Ascending aorta (tissue), 2 donors: ENCODE data around the gene MYL6B. TPM values are rescaled to one million over a fixed set of nuclear protein-coding genes. Genes with fewer than 3 reads are reported as not detected.

Experiments used
- DNase-seq, 2 donors: peaks; one replicate each; pipeline ENCODE4 v3.0.0-alpha.2; 2019; ENCODE audit warnings: low spot score in 2 of 2
- H3K27ac ChIP-seq, 2 donors: fragments of 200-600 bp; sonication (generic); one replicate each; pipeline ENCODE4 v1.5.1; 2016 to 2017; ENCODE audit warnings: mild to moderate bottlenecking in 1 of 2
- H3K27me3 ChIP-seq: fragments of 200-600 bp; sonication (generic); one replicate; pipeline ENCODE4 v1.5.1; 2017
- H3K36me3 ChIP-seq, 2 donors: fragments of 200-600 bp; sonication (generic); one replicate each; pipeline ENCODE4 v1.5.1; 2016
- H3K4me1 ChIP-seq, 2 donors: fragments of 200-600 bp; sonication (generic); one replicate each; pipeline ENCODE4 v1.5.1; 2016 to 2017; ENCODE audit warnings: mild to moderate bottlenecking in 1 of 2
- H3K4me3 ChIP-seq, 2 donors: fragments of 200-600 bp; sonication (generic); one replicate each; pipeline ENCODE4 v1.5.1; 2016 to 2017; ENCODE audit warnings: mild to moderate bottlenecking in 1 of 2
- H3K9me3 ChIP-seq, 2 donors: fragments of 200-600 bp; sonication (generic); one replicate each; pipeline ENCODE4 v1.5.1; 2016
- CTCF ChIP-seq, 3 experiments: fragments of 200-600 bp in 2 of 3; fragments of 450-650 bp in 1 of 3; sonication (generic) in 2 of 3; IDR thresholded peaks; one replicate each; pipeline ENCODE4 v1.5.1; 2016 to 2019; ENCODE audit warnings: antibody characterized with exemption in 3 of 3, mild to moderate bottlenecking in 1 of 3, moderate library complexity in 1 of 3
- intact Hi-C: fragments of 100-400 bp; cut with DNase I; formaldehyde crosslinking; loops from one replicate; pipeline ENCODE4 v1.15.1; 2023
- total RNA-seq: library from RNA; depleted of rRNA; stranded (reverse); fragments of >200 nt; gene quantifications from one replicate; pipeline ENCODE4 v1.1.0, GENCODE V29; 2016

The MYL6B gene
- total RNA-seq, 1 donor from 2014 or later: 53.6 TPM

- intact Hi-C loops: loop anchor here (1.0 to 5.0 kb wide), 9 partner anchors 39 to 1403 kb away; partner anchors contain the start of genes ATP5F1B, CNPY2, DDIT3 and MBD6
- H3K9me3 ChIP-seq: no peaks in the 10 kb centered on the region
- peak; percentile 74 to 86 (median 85) for TF ChIP-seq CTCF (IDR thresholded peaks at IDR 0.05)
- peaks cover 10 to 16% of the 10 kb centered on the region in 2 donors for H3K4me1 ChIP-seq
- H3K4me3 ChIP-seq: peak overlapping the region in 1 of 2 donors; percentile 77
- peak overlapping the region; percentile 94 to 95 for H3K27ac ChIP-seq
- H3K36me3 ChIP-seq: peaks cover 13 to 32% of the 10 kb centered on the region in 2 donors
- H3K27me3 ChIP-seq: no peaks in the 10 kb centered on the region
- DNase-seq: peak in 1 of 2 donors; percentile 88
Observed at GRCh38 chr12:56119361-56119796, 33.0 kb upstream of the MYL6B start.

- Histone ChIP-seq H3K27me3 (no peaks in the 10 kb centered on the region), H3K36me3 (peaks cover 13 to 32% of the 10 kb centered on the region in 2 donors), H3K27ac (peak overlapping the region; percentile 73 to 95), H3K4me1 (peaks cover 10 to 15% of the 10 kb centered on the region in 2 donors), H3K4me3 (no peak overlapping the region), H3K9me3 (no peaks in the 10 kb centered on the region)
- no peak for TF ChIP-seq CTCF (IDR thresholded peaks at IDR 0.05)
- intact Hi-C loops: no loop called here
- DNase-seq: no peak
Observed at GRCh38 chr12:56120158-56120846, 32.1 kb upstream of the MYL6B start.

GRCh38 chr12:56121204-56121870 is 31.1 kb upstream of the MYL6B start:
- peaks cover 12 to 14% of the 10 kb centered on the region in 2 donors for H3K4me1 ChIP-seq
- H3K27ac ChIP-seq: no peak overlapping the region
- no peak overlapping the region for H3K4me3 ChIP-seq
- DNase-seq: no peak
- no peaks in the 10 kb centered on the region for H3K9me3 ChIP-seq
- peaks cover 13 to 32% of the 10 kb centered on the region in 2 donors for H3K36me3 ChIP-seq
- TF ChIP-seq CTCF (IDR thresholded peaks at IDR 0.05): no peak
- H3K27me3 ChIP-seq: no peaks in the 10 kb centered on the region
- intact Hi-C loops: no loop called here

GRCh38 chr12:56122637-56123036 is 29.8 kb upstream of the MYL6B start:
- Histone ChIP-seq H3K27ac (no peak overlapping the region), H3K9me3 (no peaks in the 10 kb centered on the region), H3K27me3 (no peaks in the 10 kb centered on the region), H3K36me3 (peaks cover 13 to 32% of the 10 kb centered on the region in 2 donors), H3K4me1 (peaks cover 19 to 26% of the 10 kb centered on the region in 2 donors), H3K4me3 (no peak overlapping the region)
- no peak for DNase-seq
- intact Hi-C loops: no loop called here
- TF ChIP-seq CTCF (IDR thresholded peaks at IDR 0.05): no peak

GRCh38 chr12:56124133-56124532 is 28.3 kb upstream of the MYL6B start:
- no peak for TF ChIP-seq CTCF (IDR thresholded peaks at IDR 0.05)
- Histone ChIP-seq H3K27ac (no peak overlapping the region), H3K4me1 (peaks cover 15 to 20% of the 10 kb centered on the region in 2 donors), H3K27me3 (no peaks in the 10 kb centered on the region), H3K4me3 (no peak overlapping the region), H3K9me3 (no peaks in the 10 kb centered on the region), H3K36me3 (peaks cover 13 to 32% of the 10 kb centered on the region in 2 donors)
- no peak for DNase-seq
- intact Hi-C loops: no loop called here
